Measurements from ENCODE around the gene WDR27.

WDR27 gene

GRCh38 chr6:169591616-169592015, 110.2 kb downstream of the WDR27 start:
- no peak for DNase-seq

DNA sequence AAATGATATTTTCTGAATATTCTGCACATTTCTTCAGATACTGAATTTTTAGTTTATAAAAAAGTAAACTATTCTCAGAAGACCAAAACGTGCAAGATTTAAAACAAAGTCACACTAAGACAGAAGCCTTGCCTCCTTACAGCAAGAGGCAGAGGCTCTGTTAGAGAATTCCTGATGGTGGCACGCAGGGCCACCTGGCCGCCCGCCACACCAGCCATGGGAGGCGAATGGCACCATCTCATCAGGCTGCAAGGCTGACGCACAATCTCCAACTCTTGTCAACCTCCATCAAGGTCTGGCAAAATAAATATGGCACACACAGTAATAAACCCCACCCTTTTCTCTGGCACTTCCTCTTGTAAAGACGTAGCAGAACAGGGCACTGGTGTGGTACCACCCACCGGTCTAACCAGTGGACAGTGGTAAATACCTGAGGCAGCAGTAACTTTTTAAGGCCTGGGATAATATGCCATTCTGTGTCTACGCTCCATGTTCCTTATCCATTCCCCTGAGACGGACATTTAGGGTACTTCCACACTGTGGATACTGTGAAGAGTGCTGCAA, 111.4 kb downstream of the WDR27 start:
- no peak for DNase-seq

- peak; percentile 17 for DNase-seq
Observed at GRCh38 chr6:169589699-169590257, 112.1 kb downstream of the WDR27 start.

DNA sequence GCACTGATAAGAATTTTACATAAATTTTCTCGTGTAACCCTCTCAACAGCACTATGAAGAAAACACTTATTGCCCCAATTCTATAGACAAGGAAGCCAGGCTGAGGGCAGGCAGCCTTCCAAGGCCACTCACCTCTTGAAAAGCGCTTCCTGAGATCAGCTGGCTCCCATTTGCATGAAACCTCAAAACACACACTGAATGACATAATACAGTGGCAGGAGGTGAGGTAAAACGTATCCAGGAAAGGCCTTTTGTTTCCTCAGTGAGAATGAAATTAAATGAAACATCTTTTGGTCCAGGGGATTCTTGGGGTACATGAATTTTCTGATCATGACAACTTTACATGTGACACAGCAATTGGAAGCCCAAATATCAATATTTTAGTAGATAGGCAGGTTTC, 112.5 kb downstream of the WDR27 start:
- DNase-seq = peak; percentile 27

DNA sequence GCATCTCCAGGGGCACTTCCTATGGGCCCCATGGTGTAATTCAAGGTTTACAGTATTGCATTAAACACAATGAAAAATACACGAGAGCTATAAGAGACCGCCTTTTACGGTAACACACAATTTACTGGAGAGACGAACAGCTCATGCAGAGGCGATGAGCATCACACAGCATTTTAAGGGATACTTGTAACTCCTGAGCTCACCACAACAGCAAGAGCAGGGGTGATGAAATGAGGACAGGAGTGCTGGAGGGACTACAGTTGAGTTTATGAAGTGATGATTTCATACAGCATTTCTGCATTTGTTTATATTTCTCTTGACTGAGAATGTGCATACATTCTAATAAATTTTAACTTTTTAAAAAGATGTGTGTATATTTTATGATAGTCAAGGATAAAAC, 113.9 kb downstream of the WDR27 start:
- DNase-seq = no peak

- no peak for DNase-seq
Observed at GRCh38 chr6:169583886-169584541, 117.8 kb downstream of the WDR27 start.

- no peak for DNase-seq
Observed at GRCh38 chr6:169579407-169580111, 122.3 kb downstream of the WDR27 start.

DNA sequence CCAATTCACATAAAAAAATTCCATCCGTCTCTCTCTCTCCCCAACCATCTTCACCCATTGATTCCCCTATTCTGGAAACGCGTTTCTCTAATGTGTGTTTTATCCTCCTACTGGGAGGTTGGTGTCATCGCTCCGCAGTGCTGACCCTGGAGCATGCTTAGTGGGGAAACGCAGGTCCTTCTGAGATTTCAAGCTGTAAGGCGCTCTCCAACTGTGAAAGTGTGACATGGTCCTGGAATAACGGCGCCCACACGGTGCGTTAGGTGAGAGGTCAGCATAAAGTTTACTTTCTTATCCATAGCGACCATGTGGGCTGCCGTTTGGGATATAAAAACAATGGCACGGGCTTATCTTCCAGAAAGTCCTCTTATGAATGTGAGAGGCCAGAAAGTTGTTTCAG, 123.9 kb downstream of the WDR27 start:
- no peak for DNase-seq

DNA sequence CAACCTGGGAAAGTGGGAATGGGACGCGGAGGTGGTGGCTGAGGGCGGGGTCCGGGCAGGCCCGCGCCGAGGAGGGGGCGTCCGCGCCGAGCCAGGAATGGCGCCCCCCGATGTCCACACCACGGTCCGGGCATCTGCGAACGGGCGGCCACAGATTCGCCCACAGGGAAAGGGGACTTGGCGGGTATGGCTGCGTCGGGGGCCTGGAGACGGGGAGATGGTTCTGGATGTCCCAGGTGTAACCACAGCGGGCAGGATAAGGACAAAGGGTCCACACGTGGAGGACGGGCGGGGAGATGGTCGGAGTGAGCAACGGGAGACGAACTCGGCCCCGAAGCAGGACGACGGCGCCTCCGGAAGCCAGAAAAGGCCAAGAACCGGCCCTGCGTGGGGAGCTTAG, 124.6 kb downstream of the WDR27 start:
- DNase-seq = no peak

- DNase-seq = no peak
Observed at GRCh38 chr6:169575821-169576220, 126.0 kb downstream of the WDR27 start.

- DNase-seq = no peak
Observed at GRCh38 chr6:169575365-169575764, 126.5 kb downstream of the WDR27 start.

DNA sequence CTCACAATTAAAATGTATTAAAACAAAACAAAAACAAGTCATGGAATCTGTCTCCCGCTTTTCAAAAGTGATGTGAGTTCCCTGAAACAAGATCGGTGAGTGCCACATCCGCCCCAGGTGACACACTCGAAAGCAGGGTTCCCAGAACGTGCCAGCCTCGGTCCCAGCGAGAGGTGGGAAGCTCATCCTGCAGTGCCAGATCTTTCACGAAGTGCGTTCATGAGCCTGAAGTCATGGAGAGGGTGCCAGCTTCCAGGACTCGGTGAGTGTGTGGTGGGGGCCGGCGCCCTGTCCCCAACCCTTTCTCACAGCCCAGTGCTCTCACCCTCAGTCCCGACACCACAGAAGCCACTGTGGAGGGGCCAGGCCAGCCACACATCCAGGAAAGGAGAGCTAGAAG, 127.4 kb downstream of the WDR27 start:
- no peak for DNase-seq

GRCh38 chr6:169573883-169574282, 127.9 kb downstream of the WDR27 start:
- DNase-seq = no peak

DNA sequence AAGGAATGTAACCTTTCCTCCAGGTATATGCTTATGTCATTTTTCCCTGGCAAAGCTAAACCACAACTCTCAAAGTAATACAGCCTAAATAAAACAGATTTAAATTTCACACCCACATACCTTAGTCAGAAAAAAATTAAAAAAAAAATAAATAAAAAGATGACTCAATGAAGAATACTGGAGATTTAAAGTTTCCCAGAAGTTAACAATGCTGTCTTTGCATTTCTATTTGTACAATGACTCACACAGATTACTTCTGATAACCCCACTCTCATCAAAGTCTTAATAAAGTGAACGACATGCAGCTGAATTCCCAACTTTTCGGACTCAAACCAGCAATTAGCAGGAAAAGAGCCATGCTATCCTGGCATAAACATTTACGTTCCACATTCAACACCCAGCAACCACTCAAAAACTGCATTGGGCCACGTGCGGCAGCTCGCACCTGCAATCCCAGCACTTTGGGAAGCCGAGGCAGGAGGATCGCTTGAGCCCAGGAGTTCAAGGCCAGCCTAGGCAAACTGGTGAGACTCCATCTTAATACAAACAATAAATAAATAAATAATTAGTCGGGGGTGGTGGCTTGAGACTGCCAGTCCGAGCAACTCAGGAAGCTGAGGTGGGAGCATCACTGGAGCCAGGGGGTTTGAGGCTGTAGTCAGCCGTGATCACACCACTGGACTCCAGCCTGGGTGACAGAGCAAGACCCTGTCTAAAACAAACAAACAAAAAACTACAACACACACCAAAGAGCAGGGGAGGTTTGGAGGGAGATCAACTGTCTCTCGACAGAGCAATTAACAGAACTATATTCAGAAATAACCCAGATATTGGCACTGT, 130.5 kb downstream of the WDR27 start:
- no peak for DNase-seq

DNA sequence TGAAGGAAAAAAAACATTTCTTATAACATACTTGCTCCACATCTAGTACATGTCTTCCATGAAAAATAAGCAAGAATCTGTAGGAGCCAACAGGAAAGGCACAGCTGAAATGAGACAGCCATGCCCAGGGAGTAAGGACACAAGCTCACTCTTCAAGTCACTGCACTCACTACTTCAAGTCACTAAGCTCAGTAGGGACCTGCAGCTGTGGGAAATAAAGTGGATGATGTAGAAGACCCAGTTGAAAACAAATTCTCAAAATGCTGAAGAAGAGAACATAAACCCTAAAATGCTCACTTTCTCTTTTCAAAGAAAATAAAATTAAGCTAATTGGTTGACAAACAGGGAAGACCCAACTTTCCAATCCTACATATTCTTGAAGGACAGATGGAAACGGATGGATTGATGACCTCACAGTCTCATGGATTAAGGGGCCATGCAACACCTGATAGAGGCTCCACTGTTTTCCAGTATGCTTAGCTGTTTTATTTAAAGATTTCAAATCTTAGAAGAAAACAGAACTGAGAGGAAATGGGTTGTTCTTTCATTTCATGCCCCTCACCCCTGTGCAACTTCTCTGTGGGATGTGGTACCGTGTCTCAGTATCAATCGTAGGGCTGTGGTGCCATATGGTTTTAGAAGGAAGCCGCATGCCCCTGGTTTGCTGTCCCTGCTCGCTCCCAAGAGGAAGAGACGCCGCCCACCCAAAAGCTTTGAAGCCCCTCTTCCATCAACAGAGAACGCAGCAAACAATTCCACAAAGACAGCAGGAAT, 133.3 kb downstream of the WDR27 start:
- no peak for DNase-seq

GRCh38 chr6:169567819-169568218, 134.0 kb downstream of the WDR27 start:
- DNase-seq = no peak

DNA sequence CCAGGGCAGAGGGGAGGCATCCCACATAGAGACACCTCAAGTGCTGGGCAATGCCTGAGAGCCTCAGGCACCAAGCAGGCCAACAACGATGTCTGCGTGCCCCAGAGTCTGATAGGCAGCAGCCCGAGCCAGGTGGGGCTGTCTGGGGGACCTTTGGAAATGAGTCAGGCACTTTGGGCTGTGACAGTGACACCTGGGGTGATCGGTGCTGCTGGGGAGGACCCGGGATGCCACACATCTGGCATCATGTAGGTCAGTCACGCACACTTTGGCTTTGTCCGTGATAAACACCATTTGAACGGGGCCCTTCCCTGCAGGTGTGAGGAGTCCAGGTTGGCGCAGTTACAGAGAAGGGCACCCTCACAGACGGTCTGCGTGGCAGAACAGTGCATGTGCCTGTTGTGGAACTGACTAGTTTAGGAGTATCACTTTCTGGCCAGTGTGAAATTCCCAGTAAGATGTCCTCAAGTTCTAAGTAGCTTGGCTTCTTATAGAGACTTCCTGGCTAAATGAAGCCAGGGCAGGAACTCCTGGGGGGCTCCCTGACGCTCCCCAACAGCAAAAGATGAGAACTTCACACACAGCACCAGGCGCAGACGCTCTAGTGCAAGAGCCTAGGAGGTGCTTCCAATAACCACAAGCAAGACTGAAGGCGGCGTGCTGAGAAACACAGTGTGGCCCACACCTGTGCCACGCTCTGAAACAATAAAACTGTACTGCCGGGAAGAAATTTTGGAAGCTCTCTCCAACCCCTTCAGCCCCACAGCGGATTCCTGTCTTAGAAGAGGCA, 134.7 kb downstream of the WDR27 start:
- DNase-seq = no peak

GRCh38 chr6:169566319-169566718, 135.5 kb downstream of the WDR27 start:
- no peak for DNase-seq

- no peak for DNase-seq
Observed at GRCh38 chr6:169564453-169565240, 137.2 kb downstream of the WDR27 start.

DNA sequence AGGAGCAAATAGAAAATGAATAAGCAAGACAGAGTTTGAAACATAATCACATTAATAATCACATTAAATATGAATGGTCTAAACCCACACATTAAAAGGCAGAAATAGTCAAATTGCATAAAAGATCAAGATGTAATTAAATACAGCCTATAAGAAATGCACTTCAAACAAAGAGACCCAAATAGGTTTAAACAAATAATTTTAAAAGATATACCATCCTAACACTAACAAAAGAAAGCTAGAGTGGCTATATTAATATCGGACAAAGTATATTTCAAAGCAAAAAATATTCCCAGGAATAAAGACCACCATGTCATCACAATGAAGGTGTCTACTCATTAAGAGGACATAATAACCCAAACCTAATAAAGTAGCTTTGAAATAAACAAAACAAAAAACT, 140.2 kb downstream of the WDR27 start:
- no peak for DNase-seq

DNA sequence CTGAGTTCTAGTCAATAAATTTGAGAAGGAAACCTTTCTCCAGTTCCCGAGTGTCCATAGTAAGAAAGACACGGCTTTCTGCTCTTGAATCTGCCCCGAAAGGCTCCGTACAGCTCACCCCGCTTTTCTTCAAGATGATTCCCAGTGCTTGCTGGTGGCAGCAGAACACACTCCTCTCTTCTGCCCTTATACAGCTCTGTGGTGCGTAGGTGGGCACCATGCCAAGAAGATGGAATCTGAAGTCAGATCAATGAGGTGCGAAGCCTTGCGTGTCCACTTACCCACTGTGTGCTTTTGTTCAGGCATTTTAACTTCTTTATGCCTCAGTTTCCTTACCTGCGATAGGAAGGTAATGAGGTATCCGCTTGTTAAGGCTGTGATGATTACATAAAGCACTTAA, 142.2 kb downstream of the WDR27 start:
- no peak for DNase-seq
